HEK293 (cell line): ENCODE results near the gene C8A.

Experiments used
- ZNF354C ChIP-seq: fragments of 450-650 bp; formaldehyde crosslinking; IDR thresholded peaks from 2 replicates; pipeline ENCODE4 v1.5.1; 2016; ENCODE audit warnings: missing biosample characterization, missing genetic modification characterization, low read depth, borderline replicate concordance
- ZNF707 ChIP-seq: fragments of 450-650 bp; formaldehyde crosslinking; IDR thresholded peaks from 2 replicates; pipeline ENCODE4 v1.5.1; 2016; ENCODE audit warnings: missing biosample characterization, missing genetic modification characterization
- TF ChIP-seq, protein P1 (sequence below): fragments of 450-650 bp; formaldehyde crosslinking; IDR thresholded peaks from 2 replicates; pipeline ENCODE4 v1.5.1; 2016; ENCODE audit warnings: missing biosample characterization, missing genetic modification characterization

DNA sequence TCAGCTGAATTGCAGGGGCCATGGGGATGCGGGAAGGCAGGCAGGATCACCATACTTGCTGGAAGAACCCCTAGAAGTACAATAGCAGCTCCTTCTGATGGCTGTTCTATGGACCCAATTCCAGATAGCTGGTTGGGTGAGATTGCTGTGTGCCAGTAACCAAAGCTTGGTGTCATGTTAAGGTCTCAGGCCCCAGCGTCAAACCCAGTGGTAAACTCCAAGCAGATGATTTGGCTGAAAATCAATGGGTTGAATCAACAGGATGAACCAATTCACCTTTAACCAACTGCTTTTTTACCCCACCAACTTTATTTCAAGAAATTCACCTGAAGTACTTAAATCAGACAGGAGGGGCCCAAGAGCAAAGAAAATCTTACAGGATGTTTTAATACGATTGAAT is 73.4 kb downstream of the C8A start:
- TF ChIP-seq ZNF707 (tag by site-specific recombination) (no peak), ZNF354C (no peak)
- TF ChIP-seq, protein P1, sequence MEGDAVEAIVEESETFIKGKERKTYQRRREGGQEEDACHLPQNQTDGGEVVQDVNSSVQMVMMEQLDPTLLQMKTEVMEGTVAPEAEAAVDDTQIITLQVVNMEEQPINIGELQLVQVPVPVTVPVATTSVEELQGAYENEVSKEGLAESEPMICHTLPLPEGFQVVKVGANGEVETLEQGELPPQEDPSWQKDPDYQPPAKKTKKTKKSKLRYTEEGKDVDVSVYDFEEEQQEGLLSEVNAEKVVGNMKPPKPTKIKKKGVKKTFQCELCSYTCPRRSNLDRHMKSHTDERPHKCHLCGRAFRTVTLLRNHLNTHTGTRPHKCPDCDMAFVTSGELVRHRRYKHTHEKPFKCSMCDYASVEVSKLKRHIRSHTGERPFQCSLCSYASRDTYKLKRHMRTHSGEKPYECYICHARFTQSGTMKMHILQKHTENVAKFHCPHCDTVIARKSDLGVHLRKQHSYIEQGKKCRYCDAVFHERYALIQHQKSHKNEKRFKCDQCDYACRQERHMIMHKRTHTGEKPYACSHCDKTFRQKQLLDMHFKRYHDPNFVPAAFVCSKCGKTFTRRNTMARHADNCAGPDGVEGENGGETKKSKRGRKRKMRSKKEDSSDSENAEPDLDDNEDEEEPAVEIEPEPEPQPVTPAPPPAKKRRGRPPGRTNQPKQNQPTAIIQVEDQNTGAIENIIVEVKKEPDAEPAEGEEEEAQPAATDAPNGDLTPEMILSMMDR (tag by site-specific recombination): no peak
